GM21390 (cell line): ENCODE measurements around the gene RNF125.

ENCODE experiments used
- ATAC-seq: cut with Tn5 transposase; IDR thresholded peaks from one replicate; pipeline ENCODE4 v1.9.1; 2021; ENCODE audit not compliant: unreplicated experiment

RNF125 gene

GRCh38 chr18:32021756-32022564 is 3.3 kb downstream of the RNF125 start:
- ATAC-seq, result no peak

- ATAC-seq, result no peak
Measured at GRCh38 chr18:32025744-32026143, 7.1 kb downstream of the RNF125 start.

- no peak for ATAC-seq
Measured at GRCh38 chr18:32026491-32027086, 8.0 kb downstream of the RNF125 start.

- ATAC-seq, result no peak
Measured at GRCh38 chr18:32029558-32029957, 10.9 kb downstream of the RNF125 start.

GRCh38 chr18:32032609-32033008 is 14.0 kb downstream of the RNF125 start:
- no peak for ATAC-seq

GRCh38 chr18:32036506-32037180 is 18.0 kb downstream of the RNF125 start:
- ATAC-seq, result no peak

- no peak for ATAC-seq
Measured at GRCh38 chr18:32037616-32038015, 19.0 kb downstream of the RNF125 start.

GRCh38 chr18:32040936-32041335 is 22.3 kb downstream of the RNF125 start:
- peak; percentile 72 for ATAC-seq

GRCh38 chr18:32042337-32042736 is 23.7 kb downstream of the RNF125 start:
- no peak for ATAC-seq

GRCh38 chr18:32048507-32049091 is 30.0 kb downstream of the RNF125 start:
- ATAC-seq, result peak; percentile 49

- ATAC-seq, result peak; percentile 34
Measured at GRCh38 chr18:32049393-32050171, 31.0 kb downstream of the RNF125 start.

GRCh38 chr18:32056613-32057358 is 38.2 kb downstream of the RNF125 start:
- ATAC-seq, result no peak

GRCh38 chr18:32057624-32058165 is 39.1 kb downstream of the RNF125 start:
- ATAC-seq, result no peak

- ATAC-seq, result no peak
Measured at GRCh38 chr18:32060026-32060425, 41.4 kb downstream of the RNF125 start.

- ATAC-seq, result no peak
Measured at GRCh38 chr18:32067375-32068167, 48.9 kb downstream of the RNF125 start.

- no peak for ATAC-seq
Measured at GRCh38 chr18:32072321-32072720, 53.7 kb downstream of the RNF125 start.

- no peak for ATAC-seq
Measured at GRCh38 chr18:32074206-32074605, 55.6 kb downstream of the RNF125 start.

GRCh38 chr18:32078845-32079244 is 60.2 kb downstream of the RNF125 start:
- ATAC-seq, result no peak

GRCh38 chr18:32081881-32082280 is 63.3 kb downstream of the RNF125 start:
- ATAC-seq, result no peak
